Measurements from ENCODE around the gene ACSM3. TPM values are rescaled to one million over a fixed set of nuclear protein-coding genes. Genes with fewer than 3 reads are reported as not detected.
A peak's percentile ranks its signal among the peaks of the same experiment; 100 is the strongest.

Gene ACSM3
- total RNA-seq, 1 donor = 0.86 TPM

DNA sequence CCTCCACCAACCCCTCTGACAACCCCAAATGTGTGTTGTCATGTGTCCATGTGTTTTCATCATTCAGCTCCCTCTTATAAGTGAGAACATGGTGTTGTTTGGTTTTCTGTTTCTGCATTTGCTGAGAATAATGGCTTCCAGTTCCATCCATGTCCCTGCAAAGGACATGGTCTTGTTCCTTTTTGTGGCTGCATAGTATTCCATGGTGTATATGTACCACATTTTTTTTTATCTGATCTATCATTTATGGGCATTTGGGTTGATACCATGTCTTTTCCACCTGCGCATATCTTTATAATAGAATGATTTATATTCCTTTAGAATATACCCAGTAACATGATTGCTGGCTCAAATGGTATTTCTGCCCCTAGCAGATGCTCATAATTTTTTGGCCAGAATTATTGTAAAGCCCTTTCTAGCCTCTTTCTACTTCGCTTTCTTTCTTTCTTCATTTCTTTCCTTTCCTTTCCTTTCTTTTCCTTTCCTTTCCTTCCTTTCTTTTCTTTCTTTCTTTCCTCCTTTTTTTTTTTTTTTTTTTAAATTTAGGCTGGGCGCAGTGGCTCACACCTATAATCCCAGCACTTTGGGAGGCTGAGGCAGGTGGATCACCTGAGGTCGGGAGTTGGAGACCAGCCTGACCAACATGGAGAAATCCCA, 55.2 kb downstream of the ACSM3 start:
- no peak for DNase-seq (ENCODE audit: low read depth)
- H3K4me3 ChIP-seq (ENCODE audit: low read depth, low read length) = no peak overlapping the region
- TF ChIP-seq CTCF (IDR thresholded peaks at IDR 0.05; ENCODE audit: insufficient read depth, low read depth, low read length) = no peak

DNA sequence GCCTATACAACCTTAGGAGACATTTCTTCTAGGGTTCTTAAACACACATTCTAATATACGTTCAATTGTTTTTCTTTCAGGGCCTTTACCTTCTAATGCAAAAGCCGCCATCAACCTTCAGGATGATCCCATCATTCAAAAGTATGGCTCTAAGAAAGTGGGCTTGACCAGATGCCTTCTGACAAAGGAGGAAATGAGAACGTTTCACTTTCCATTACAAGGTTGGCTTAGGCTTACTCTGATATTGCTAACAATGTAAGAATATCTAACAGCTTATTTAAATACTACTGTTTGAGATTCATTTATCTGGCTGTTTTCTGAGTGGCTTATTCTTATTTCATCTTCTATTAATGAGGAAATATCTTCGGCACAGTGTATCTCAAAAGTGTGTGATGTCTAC, 57.9 kb downstream of the ACSM3 start:
- no peak for DNase-seq (ENCODE audit: low read depth)
- TF ChIP-seq CTCF (IDR thresholded peaks at IDR 0.05; ENCODE audit: insufficient read depth, low read depth, low read length) = no peak
- no peak overlapping the region for H3K4me3 ChIP-seq (ENCODE audit: low read depth, low read length)

GRCh38 chr16:20822521-20823325, 58.9 kb downstream of the ACSM3 start:
- TF ChIP-seq CTCF (IDR thresholded peaks at IDR 0.05; ENCODE audit: insufficient read depth, low read depth, low read length) = no peak
- no peak for DNase-seq (ENCODE audit: low read depth)
- H3K4me3 ChIP-seq (ENCODE audit: low read depth, low read length) = no peak overlapping the region

DNA sequence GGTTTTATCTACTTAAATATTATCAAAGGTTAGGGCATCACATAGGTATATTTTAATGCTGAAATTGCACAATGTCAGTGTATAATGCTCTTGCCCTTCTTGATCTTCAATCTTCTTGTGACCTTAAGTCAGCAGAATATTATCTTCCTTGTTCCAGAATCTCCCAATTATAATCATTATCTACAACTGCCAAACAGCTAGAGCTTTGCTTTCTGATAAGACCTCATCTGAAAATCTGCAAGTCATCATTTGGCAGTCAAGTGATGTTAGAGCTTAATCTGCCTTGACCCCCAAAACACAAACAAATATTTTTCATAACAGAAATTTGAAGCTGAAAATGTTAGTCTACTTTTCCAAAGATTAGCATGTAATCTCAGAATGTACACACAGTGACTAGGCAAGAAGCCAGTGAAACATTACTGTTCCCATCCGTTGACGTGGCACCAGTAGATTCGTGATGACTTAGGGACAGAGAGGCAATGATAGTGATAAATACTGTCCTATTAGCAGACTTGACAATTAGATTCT, 62.3 kb downstream of the ACSM3 start:
- DNase-seq (ENCODE audit: low read depth) = peak; percentile 66
- no peak for TF ChIP-seq CTCF (IDR thresholded peaks at IDR 0.05; ENCODE audit: insufficient read depth, low read depth, low read length)

GRCh38 chr16:20829536-20829935, 65.7 kb downstream of the ACSM3 start:
- H3K4me3 ChIP-seq (ENCODE audit: low read depth, low read length) = no peak overlapping the region
- TF ChIP-seq CTCF (IDR thresholded peaks at IDR 0.05; ENCODE audit: insufficient read depth, low read depth, low read length) = no peak
- no peak for DNase-seq (ENCODE audit: low read depth)

More for the DNA sequence above, 62.3 kb downstream of the ACSM3 start:
- no peak overlapping the region for H3K4me3 ChIP-seq (ENCODE audit: low read depth, low read length)

- peak; percentile 55 for DNase-seq (ENCODE audit: low read depth)
- H3K4me3 ChIP-seq (ENCODE audit: low read depth, low read length) = no peak overlapping the region
- TF ChIP-seq CTCF (IDR thresholded peaks at IDR 0.05; ENCODE audit: insufficient read depth, low read depth, low read length) = no peak
Observed at GRCh38 chr16:20830372-20830771, 66.6 kb downstream of the ACSM3 start.
